Stimulated activated CD4-positive, alpha-beta T cell treated with anti-CD3 and anti-CD28 coated beads, Interleukin-15, amount 100 ng/mL, for 24 hours (primary cell): ENCODE data around the gene PSIP1.
"Not testable (repeated sequence)": the region's sequence is repeated elsewhere in the genome, so short reads cannot be mapped to it uniquely, and the experiment has no call there.

Source experiments
- DNase-seq: peaks from one replicate; pipeline ENCODE4 v3.0.0-alpha.2; 2020

The PSIP1 gene

DNA sequence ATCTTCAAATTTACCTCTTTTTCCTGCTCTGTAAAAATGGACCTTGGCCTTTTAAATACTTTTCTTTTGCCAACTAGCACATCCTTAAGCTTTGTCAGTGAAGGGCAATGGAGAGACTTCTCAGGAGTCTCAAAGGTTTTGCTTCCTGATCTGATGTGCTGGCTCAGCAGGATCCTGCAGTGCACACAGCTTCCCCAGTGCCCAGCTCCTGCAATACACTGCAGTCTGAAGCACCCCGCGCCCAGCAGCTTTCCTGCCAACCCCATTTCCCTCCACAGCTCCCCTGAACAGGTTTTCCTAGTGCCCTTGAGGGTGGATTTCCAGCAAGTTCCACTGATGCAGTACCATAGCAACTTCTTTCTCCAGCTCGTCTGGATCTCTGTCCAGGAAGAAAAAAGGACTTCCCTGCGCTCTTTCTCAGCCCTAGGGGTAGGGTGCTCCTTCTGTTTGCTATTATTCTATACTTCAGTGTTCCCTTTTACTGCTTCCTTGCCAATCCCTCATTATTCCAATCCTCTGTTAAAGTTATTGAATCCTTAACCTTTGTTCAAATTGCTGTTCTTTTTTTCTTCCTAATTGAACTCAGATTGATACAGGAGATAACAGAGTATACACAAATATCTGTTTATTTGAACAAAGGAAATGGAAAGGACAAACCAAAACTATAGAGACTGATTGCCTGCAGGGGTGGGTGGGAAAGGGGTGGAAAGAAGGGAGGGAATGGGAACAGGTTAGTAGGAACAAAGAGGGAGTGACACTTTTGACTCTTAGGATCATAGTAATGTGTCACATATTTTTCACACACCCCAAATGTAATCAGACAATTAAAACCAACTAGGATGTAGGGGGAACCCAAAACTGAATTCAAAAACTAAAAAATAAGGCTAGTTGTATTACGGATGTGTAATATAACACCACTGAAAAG, 79.6 kb downstream of the PSIP1 start:
- DNase-seq = no peak

DNA sequence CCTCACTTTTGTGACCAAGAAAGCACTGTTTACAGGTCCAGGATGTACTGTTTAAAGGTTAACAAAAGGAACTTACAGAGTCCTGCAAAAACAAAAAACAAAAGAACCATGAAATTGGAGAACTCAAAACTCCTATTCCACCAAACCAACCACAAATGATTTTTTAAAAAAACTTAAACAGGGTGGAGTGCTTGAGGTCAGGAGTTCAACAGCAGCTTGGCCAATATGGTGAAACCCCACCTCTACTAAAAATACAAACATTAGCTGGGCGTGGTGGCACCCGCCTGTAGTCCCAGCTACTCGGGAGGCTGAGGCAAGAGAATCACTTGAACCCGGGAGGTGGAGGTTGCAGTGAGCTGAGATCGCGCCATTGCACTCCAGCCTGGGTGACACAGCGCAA, 83.1 kb downstream of the PSIP1 start:
- not testable (repeated sequence) for DNase-seq

DNA sequence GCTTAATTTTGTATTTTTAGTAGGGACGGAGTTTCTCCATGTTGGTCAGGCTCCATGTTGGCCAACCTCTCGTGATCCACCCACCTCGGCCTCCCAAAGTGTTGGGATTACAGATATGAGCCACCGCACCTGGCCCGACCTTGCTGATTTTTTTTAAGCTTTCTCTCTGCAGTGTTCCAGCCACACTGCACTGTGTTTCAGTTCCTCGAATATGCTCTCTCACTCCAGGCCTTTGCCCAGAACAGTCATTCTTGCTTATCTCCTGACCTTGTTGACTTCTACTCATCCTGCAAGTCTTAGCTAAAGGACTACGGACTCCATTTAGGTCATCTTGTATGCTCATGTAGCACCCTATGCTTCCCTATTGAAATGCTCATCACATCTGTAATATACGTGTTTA, 84.8 kb downstream of the PSIP1 start:
- DNase-seq = no peak

DNA sequence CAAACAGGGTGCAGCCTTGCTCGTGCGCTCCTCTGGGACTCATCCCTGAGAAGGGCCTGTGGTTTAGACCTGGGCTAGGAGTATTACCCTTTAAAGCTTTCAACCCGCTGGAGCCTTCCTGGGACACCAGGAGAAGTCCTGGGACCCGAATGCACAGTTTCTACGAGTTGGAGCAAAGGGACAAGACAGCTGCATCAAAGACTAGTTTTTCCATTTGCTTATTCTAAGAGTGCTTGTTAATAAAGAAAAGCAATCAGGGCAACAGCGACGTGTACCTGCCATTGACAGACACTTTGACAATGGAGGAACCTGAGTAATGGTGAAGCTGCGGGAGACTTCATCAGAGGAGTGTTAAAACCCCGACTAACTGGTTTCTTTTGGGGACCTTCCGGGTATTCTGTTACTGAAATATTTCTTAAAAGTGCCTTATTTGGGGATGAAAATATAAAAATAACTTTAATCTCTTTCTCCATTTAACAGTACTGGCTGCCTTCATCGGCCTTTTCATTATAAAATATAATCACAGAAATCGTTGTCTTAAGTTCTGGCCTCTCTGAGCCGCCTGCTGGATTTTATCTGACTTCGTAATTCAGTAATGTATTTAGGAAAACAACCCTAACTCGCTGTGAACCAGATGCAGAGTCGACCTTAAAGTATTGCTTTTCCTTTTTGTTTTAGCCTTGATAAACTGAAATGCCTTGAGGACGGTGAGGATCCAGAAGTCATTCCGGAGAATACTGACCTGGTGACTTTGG, 87.4 kb downstream of the PSIP1 start:
- DNase-seq = no peak

DNA sequence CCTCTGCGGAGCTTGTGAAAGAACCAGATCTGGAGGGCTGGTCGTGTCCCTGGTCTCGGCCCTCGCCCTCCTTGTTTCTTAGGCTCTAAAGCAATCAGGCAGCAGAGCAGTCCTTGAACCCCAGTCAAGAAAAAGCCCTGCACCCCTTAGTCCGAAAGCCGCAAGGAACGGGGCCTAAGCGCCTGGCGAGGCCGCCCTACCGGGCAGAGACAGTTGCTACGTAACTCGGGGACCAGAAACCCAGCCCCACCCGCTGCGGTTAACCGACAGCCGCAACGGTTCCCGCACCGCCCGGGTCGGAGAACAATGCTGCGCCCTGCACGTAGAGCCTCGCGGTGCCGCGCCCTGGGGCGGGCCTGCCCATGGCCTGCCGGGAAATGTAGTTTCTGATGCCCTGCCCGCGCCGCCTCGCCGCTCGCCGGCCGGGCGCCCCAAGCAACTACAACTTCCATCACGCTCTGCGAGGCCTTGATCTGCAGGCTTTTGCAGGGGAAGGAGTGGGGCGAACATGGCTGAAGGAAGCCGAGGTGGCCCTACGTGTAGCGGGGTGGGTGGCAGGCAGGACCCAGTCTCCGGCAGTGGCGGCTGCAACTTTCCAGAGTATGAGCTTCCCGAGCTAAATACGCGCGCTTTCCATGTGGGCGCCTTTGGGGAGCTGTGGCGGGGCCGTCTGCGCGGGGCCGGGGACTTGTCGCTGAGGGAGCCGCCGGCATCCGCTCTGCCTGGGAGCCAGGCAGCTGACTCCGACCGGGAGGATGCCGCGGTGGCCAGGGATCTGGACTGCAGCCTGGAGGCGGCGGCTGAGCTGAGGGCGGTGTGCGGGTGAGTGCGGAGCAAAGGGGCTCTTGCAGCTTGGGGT, 88.2 kb downstream of the PSIP1 start, which contains the start of gene SNAPC3:
Gene SNAPC3, plus strand, starts transcription at position 505 of the 859 bp plus-strand sequence. Its CDS starts 4 bp downstream, at position 509.
- DNase-seq = peak; percentile 95

DNA sequence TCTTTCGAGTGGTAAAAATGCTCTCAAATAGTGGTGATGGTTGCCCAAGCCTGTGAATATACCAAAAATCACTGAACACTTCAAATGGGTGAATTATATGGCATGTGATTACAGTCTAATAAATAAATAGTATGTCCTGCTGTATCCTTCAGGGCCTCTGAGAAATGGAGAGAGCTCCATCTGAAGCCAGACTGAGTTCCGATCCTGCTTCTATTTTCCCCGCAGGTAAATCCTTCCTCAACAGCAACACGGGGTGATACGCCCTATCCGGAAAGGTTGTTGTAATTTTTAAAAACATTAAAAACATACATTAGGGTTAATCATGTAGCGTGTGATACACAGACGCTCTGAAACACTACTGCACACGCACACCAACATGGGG, 88.8 kb downstream of the PSIP1 start:
- no peak for DNase-seq

DNA sequence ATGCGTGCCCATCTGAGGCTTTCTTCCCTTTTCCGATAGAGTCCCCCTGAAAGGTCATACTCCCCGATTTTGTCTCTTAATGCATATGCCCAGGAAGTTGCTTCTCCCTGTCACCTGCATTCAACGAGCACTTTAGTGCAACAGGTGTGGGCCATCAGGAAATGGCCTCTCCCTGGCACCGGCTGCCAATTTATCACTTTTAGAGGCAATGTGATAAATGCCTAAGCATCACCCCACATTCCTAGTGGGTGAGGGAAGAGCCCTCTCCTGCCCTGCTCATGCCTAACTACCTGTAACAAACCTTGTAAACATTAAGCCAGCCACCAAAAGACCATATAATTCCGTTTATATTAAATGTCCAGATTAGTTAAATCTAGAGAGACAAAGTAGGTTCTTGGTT, 89.2 kb downstream of the PSIP1 start:
- DNase-seq = no peak

DNA sequence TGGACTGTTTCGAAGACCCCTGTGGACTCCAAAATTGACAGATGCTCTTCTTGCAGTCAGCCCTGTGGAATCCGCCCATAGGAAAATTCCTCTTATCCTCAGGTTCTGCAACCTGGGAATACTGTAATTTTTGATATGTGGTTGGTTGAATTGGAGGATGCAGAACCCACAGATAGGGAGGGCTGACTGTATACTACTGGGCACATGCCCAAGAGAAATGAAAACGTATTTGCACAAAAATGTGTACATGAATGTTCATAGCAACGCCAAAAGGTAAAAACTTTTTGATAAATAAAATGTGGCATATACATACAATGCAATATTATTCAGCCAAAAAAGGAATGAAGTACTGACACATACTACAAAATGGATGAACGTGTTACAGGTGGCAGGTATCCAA, 90.0 kb downstream of the PSIP1 start:
- DNase-seq = no peak

DNA sequence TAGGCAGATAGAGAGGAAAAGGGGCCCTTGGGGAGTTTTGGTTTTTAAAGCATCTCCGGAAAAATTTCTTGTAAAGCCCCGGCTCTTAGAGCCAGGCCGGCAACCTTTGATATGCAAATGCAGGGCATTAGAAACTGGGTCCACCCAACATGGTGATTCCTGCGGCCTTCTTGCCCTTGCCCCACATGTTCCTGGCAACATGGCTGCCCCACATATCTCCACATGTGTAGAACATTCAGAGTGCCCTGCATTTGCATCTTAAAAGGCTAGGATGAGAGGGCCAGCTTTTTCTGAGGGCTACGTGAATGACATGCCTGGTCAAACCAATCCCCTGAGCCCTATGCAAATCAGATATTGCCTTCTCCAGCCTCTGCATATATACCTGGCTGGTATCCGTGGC, 93.1 kb downstream of the PSIP1 start:
- no peak for DNase-seq

DNA sequence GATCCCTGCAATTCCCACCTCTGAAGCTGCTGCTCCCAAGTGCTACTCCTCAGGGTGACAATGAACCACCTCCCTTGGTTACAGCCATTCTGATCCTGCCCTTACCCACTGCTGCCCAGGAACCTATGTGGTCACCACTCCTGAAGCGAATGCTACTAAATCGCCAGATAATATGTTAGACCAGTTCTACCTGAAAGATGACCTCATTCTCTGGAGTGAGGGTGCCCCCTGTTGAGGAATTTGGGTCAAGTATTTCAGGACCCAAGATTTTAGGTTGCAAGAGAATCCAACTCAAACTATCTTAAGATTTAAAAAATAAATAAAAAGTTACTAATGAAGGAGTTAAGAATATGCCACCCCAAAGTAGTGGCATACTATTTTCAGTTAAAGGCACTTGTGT, 93.9 kb downstream of the PSIP1 start:
- DNase-seq = peak; percentile 47
